IPS-11a (cell line): ENCODE data around the gene CRTC3.
"Not testable (repeated sequence)": the region's sequence is repeated elsewhere in the genome, so short reads cannot be mapped to it uniquely, and the experiment has no call there.

Experiments used
- H3K4me3 ChIP-seq: one replicate; pipeline ENCODE4 v1.5.1; 2013; ENCODE audit warnings: low read depth, low read length, control low read depth

Gene CRTC3

DNA sequence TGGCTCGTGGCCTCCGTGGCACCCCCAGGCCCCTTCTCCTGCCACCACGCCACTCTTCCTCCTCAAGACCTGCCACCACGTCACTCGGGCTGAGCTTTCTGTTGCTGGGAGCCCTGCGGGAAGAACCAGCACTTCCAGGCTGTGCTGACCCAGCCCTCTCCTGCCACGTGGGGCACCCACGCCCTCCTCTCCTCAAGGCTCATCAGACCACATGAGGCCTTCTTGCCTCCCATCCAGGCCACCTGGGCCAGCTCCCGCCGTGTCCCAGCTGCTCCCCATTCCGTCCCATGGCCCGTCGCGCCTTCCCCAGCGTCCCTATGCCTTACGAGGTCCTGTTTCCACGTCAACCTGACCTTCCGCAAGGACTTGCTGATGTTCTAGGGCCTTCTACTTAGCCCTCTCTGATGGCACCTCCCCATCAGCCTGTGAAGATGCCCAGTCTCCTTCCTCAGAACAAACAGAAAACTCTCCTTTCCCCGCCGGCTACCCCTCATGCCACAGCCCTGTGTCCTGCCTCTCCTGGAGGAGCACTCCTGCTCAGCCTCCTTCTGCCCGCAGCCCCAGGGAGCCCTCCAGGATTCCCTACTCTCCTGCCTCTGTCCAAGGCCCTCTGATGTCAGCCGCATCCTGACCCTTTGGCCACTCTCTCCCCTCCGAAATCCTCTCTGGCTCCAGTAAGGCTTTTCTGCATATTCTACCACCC lies 116.3 kb downstream of the CRTC3 start:
- H3K4me3 ChIP-seq = no peak overlapping the region

DNA sequence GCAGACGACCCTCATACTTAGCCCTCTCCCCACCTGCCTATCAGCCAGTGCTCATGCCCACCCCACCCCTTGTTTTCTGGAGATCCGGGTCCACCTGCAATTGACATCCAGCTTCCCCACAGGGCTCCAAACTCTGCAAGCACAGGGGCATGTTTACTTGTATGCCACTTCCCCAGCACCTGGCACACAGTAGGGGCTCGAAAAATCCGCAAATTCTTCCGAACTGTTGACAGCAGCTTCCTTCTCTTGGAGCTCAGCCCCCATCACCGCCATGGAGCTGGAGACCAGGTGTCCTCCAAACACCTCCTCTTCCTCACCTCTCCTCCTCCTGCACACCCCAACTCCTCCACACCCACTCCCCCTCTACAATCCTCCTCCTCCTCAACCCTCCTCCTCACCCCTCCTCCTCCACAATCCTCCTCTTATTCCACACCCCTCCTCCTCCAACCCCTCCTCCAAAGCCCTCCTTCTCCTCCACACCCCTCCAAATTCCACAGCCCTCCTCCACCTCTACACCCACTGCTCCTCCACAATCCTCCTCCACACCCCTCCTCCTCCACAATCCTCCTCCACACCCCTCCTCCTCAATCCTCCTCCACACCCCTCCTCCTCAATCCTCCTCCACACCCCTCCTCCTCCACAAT lies 117.1 kb downstream of the CRTC3 start:
- no peak overlapping the region for H3K4me3 ChIP-seq

DNA sequence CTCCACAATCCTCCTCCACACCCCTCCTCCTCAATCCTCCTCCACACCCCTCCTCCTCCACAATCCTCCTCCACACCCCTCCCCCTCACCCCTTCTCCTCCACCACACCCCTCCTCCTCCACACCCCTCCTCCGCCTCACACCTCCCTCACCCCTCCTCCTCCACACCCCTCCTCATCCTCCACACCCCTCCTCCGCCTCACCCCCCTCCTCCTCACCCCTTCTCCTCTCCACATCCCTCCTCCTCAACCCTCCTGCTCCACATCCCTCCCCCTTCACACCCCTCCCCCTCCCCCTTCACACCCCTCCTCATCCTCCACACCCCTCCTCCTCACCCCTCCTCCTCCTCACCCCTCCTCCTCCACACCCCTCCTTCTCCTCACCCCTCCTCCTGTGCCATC lies 117.6 kb downstream of the CRTC3 start:
- H3K4me3 ChIP-seq = no peak overlapping the region

DNA sequence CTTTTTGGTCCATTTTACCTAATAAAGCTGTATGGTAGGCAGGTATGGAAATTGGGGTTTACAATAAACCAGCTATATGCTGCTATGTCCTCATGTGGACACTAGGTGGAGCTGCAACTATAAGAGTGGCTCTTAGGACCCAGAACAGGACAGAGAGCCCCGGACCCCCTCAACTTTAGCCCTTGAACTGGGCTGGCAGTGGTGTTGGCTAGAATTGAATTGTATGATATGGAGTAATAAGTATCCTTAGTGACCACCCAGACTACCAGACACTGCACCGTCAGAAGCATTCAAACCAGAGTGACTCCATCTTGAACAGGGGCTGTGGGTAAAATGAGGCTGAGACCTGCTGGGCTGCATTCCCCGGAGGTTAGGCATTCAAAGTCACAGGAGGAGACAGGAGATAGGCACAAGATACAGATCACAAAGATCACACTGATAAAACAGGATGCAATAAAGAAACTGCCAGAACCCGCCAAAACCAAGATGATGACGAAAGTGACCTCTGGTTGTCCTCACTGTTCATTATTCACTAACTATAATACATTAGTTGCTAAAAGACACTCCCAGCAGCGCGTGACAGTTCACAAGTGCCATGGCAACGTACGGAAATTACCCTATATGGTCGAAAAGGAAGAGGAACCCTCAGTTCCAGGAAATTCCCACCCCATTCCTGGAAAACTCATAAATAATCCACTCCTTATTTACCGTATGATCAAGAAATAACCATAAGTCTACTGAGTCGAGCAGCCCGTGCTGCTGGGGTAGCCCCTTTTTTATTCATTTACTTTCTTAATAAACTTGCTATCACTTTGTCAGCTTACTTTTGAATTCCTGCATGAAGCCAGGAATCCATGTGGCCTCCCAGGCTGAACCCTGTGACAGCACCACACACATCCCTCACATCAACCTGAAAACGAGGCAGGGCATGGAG lies 118.7 kb downstream of the CRTC3 start:
- H3K4me3 ChIP-seq = no peak overlapping the region

DNA sequence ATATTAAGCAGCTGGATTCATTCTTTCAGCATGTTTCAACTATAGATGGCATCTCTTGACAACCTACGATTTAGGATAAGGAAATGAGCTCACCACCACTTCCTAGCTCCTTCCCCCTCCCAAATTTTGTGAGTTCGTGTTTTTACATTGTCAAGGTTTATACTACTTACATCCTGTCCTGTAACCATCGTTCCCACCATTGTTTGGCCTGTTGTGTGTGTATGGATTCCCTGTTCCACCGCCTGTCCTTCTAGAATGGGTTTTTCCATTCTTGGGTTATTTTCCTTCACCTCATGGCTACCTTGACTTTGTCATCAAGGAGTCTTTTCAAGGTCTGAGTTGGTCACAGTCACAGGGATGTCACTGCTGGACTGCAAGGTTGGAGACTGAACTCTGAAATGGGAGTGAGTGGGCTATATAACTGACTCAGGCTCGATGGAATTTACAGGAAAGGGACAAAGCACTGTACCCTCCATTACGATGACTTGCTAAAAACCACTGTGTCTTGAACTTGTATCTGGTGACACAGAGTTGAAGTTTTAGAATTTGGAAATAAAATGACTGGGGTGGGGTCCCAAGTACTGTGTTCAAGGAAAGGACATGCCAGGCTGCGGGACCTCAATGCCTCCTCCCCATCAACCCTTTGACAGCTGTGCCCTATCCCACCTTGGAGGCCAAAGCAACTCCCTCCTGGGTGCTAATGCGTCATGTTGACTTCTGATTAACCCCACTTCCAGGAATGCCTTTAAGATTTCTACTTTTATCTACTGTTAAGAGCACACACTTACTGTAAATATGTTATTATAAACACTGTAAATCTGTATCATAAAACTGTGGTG lies 120.6 kb downstream of the CRTC3 start:
- H3K4me3 ChIP-seq = no peak overlapping the region

DNA sequence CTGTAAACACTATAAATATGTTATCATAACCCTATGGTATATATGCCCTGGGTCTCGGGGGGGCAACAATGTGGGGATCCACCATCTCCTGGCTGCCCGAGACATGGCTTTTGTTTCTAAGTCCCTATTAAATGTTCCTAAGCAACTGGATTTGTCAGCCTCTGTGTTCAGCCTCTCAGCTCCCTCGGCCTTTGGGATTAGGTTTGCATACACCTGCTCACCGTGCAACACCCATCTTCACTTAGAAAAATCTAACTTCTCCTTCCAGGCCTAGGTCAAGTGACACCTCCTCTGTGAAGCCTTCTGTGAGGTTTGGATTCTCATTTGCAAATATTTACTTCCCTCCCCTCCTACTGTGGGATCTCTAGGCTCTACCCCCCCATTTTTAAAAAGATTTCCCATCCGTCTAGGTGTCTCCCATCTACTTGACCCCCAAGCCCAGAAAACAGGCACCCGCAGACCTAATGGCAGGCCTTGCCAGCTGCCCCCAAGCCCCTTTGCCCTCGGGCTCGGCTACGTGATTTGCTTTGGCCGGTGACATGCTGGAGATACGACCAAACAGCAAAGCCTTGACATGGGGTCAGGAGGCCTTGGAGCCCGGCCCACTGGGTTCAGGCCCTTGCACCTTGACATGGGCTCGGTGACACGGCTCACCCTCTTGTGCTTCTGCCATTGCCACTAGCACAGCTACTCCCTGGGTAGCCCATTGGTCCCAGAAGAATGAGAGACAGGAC lies 121.4 kb downstream of the CRTC3 start:
- no peak overlapping the region for H3K4me3 ChIP-seq

DNA sequence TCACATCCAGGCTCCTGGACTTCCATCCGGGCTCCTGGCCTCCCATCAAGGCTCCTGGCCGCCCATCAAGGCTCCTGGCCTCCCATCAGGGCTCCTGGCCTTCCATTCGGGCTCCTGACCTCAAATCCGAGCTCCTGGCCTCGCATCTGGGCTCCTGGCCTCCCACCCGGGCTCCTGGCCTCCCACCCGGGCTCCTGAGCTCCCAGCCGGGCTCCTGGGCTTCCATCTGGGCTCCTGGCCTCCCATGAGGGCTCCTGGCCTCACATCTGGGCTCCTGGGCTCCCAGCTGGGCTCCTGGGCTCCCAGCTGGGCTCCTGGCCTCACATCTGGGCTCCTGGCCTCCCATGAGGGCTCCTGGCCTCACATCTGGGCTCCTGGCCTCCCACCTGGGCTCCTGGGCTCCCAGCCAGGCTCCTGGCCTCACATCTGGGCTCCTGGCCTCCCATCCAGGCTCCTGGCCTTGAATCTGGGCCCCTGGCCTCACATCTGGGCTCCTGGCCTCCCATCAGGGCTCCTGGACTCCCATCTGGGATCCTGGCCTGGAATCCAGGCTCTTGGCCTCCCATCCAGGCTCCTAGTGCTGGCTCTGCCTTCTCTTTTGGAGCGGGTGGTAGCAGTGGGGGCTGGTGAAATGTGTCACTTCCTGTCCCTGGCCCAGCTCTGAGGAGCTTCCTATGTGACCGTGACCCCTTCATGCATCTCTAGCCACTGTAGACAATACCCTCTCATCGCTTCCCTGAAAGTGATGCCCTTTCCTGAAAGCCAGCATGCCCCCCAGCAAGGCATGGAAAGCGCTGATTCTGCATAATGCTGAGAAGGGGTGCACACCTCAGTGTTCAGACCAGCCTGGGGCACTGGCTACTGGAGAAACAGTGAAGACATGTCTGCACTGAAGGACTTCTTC lies 124.8 kb downstream of the CRTC3 start:
- no peak overlapping the region for H3K4me3 ChIP-seq

DNA sequence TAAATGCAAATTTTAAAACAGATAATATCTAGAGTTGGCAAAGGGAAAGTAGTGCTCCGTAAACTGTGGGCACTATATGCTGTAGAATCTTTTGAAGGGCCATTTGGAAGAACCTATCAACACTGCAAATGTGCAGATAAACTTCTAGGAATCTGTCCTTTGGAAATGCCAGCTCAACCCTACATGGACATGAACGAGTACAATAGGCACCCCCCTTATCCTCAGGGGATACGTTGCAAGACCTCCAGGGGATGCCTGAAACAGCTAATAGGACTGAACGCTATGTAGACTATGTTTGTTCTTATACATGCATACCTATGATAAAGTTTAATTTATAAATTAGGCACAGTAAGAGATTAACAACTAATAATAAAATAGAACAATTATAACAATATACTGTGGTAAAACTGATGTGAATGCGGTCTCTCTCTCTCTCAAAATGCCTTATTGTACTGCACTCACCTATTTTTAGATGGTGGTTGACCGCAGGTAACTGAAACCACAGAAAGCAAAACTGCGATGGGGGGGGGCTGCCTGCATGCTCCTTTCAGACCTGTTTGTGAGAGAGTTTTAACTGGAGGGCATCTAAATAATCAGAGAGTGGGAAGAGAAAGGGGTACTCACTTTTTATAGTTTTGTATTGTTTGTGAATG lies 127.9 kb downstream of the CRTC3 start:
- not testable (repeated sequence) for H3K4me3 ChIP-seq

DNA sequence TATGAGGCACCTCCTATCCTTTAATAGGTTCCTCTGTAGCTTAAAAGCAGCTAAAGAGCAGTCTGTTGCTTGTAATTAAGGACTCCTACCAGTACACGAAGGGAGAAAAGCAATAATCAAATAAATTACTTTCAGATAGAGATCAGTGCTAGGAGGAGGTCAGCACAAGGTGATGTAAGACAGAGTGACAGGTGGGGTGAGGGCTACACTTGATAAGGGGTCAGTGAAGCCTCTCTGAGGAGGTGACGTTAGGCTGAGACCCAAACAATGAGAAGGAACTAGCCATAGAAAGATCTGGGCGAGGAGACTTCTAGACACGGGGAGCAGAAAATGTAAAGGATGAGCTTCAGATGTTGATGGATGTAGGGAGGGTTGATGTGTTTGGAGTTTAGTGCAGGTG lies 129.8 kb downstream of the CRTC3 start:
- no peak overlapping the region for H3K4me3 ChIP-seq

DNA sequence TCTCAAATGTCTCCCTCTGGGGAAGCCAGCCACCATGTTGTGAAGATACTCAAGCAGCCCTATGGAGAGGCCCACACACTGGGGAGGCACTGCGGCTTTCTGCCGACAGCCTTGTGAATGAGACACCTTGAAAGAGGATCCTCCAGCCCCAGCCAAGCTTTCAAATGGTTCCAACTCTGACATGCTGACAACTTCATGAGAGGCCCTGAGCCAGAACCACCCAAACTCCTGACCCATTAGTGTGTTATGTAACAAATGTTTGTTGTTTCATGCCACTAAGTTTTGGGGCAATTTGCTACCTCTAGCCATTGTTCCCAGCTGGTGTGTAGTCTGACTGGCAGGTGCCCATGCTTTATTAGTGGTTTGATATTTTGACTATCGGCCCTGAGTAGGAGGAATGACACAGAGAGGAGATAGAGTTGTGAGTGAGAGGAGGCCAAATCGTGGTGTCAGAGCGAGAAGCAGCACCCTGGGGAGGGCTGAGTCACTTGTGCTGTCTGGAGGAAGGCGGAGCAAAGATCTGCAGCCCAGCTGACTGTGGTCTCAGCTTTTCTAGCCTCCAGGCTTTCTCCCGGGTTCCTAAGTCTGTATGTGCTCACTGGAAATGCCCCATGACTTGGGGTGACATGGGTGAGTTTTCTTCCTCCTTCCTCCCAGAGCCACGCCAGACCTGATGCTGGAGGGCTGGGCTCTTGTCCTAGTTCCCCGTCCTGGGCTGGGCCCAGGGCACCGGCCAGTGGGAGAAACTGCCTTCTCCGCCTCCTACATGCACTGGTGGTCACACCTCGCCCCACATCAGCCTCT lies 130.7 kb downstream of the CRTC3 start:
- H3K4me3 ChIP-seq = no peak overlapping the region

DNA sequence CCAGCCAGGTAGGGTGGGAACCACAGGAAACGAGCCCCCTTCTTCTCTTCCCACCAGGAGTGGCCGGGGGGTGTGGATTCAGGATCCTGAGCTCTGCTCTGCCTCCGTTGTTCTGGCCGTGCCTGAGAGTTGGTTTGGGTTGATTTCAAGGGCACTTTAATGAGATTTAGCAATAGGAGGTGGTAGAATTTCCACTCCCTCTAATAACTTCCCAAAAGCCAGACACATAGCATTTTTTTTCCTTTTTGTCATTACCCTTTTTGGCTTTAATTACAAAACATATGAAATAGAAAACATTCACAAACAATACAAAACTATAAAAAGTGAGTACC lies 131.2 kb downstream of the CRTC3 start:
- not testable (repeated sequence) for H3K4me3 ChIP-seq

DNA sequence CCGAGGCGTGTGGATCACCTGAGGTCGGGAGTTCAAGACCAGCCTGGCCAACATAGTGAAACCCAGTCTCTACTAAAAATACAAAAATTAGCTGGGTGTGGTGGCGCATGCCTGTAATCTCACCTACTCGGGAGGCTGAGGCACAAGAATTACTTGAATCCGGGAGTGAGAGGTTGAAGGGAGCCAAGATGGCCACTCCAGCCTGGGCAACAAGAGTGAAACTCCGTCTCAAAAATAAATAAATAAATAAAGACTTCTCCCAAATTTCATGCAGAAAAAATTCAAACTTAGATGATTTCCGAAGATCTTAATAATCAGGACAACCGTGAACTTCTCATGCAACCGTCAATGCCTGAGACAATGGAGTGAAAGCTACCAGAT lies 134.3 kb downstream of the CRTC3 start:
- not testable (repeated sequence) for H3K4me3 ChIP-seq

DNA sequence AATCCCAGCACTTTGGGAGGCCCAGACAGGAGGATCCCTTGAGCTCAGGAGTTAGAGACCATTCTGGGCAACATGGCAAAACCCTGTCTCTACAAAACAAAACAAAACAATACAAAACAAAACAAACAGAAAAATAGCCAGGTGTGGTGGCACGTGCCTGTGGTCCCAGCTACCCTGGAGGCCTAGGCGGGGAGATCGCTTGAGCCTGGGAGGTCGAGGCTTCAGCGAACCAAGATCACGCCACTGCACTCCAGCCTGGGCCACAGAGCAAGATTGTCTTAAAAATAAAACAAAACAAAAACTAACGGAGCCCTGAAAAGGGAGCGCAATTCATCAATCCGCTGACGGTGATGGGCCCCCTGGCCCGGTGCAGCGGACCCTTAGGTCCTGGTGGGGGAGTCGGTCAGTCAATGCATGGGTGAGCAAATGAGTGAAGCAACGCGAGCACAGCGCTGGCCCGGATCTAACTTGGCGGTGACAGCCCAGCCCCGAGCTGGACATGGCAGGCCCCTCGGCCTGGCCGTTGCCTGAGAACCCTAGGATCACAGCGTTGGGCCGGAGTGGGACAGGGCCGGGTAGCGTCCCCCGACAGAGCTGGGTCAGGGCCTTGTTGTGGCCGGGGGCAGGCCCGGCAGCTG lies 135.0 kb downstream of the CRTC3 start:
- peak overlapping the region; percentile 17 for H3K4me3 ChIP-seq

DNA sequence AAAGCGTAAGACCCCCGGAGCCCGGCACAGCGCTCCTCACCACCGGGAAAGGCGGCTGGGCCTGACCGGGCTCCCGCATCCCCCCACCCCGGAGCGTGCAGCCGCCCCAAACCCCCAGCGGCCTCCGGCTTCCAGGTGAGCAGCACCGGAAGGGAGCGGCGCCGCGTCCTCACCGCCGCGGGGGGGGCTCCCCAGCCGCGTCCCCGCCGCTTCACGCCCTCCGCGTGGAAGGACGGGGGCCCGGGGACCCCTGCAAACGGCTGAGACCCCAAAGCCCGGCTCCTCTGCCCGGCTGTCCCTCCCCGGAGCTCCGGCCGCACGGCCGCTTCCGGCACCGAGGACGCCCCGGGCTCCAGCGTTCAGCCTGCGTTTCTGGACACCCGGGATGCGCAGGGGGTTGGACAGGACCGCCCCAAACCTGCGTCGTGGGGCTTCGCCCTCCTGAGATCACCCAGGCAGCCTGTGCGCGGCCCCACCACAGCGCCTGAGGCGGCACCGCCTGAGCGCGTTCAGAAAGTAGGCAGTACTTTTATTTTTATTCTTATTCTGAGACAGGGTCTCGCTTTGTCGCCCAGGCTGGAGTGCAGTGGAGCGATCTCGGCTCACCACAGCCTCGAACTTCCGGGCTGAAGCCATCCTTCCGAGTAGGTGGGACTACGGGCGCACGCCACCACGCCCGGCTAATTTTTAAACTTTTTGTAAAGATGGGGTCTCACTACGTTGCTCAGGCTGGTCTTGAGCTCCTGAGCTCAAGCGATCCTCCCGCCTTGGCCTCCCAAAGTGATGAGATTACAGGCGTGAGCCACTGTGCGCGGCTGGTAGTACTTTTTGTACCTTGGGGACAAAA lies 135.8 kb downstream of the CRTC3 start:
- peak overlapping the region; percentile 17 for H3K4me3 ChIP-seq

DNA sequence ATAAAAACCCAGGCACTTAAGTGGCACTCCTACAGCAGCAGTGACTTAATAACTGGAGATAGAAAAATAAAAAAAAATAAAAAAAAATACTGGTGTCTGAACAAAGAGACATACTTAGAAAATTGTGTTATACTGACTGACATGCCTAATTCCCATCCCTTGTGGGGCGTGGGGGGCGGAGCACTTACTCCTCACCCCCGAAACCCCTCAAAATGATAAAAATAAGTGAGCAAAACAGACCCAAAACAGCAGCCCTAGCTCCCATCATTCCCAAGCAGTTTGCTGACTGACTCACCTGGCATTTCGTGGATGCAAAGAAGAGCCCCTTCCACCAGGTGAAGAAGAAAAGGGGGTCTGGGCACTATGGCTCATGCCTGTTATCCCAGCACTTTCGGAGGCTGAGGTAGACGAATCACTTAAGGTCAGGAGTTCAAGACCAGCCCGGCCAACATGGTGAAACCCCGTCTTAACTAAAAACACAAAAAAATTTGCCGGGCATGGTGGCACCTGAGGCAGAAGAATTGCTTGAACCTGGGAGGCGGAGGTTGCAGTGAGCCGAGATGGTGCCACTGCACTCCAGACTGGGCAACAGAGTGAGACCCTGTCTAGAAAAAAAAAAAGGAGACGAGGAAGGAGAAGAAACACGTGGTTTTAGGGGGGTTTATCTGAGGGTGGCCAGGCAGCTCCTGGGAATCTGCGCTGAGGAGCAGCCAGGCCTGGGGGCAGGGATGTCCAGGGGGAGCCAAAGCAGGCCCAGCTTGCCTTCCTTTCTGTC lies 136.6 kb downstream of the CRTC3 start:
- H3K4me3 ChIP-seq = no peak overlapping the region
